Astrocyte (in vitro differentiated cells and primary cell): ENCODE measurements around the gene CCL22. TPM values are rescaled to one million over a fixed set of nuclear protein-coding genes. Genes with fewer than 3 reads are reported as not detected.

Experiments used
- DNase-seq: peaks from one replicate; pipeline ENCODE4 v3.0.0-alpha.2; 2010; ENCODE audit warnings: low read depth
- FAIRE-seq: peaks from 2 replicates; lab custom pipeline; 2011; peaks lifted over from hg19 to GRCh38; lab: Jason Lieb, UNC
- H2AFZ ChIP-seq: 2 replicates; pipeline ENCODE4 v1.6.0; 2012; ENCODE audit warnings: low read depth, low read length, inconsistent platforms
- H3K27ac ChIP-seq: 2 replicates; pipeline ENCODE4 v1.5.1; 2011; ENCODE audit warnings: low read depth, low read length, inconsistent platforms
- H3K27me3 ChIP-seq: 2 replicates; pipeline ENCODE4 v1.6.0; 2011; ENCODE audit warnings: low read length, inconsistent platforms; ENCODE audit not compliant: insufficient read depth
- H3K36me3 ChIP-seq: 2 replicates; pipeline ENCODE4 v1.5.1; 2011; ENCODE audit warnings: low read length, inconsistent platforms; ENCODE audit not compliant: insufficient read depth
- H3K4me1 ChIP-seq: 2 replicates; pipeline ENCODE4 v1.5.1; 2011; ENCODE audit warnings: low read length, inconsistent platforms; ENCODE audit not compliant: insufficient read depth
- H3K4me2 ChIP-seq: 2 replicates; pipeline ENCODE4 v1.6.0; 2012; ENCODE audit warnings: low read length, inconsistent platforms
- H3K4me3 ChIP-seq: 2 replicates; pipeline ENCODE4 v1.5.1; 2011; ENCODE audit warnings: low read depth, mild to moderate bottlenecking, low read length, inconsistent platforms; ENCODE audit not compliant: insufficient read depth
- H3K79me2 ChIP-seq: 2 replicates; pipeline ENCODE4 v1.6.0; 2012; ENCODE audit warnings: mild to moderate bottlenecking, low read length, inconsistent platforms; ENCODE audit not compliant: insufficient read depth
- H3K9ac ChIP-seq: 2 replicates; pipeline ENCODE4 v1.6.0; 2012; ENCODE audit warnings: mild to moderate bottlenecking, low read length, inconsistent platforms
- H3K9me3 ChIP-seq: 2 replicates; pipeline ENCODE4 v1.5.1; 2012; ENCODE audit warnings: low read depth, mild to moderate bottlenecking, low read length, inconsistent platforms; ENCODE audit not compliant: insufficient read depth
- H4K20me1 ChIP-seq: 2 replicates; pipeline ENCODE4 v1.6.0; 2012; ENCODE audit warnings: low read length, inconsistent platforms; ENCODE audit not compliant: insufficient read depth
- H3K27ac Mint-ChIP-seq: one replicate; pipeline ENCODE4 v1.8.0; 2021; ENCODE audit warnings: mild to moderate bottlenecking, mixed read lengths; ENCODE audit not compliant: unreplicated experiment
- H3K27me3 Mint-ChIP-seq: one replicate; pipeline ENCODE4 v1.8.0; 2021; ENCODE audit warnings: low read depth, mixed read lengths; ENCODE audit not compliant: unreplicated experiment
- H3K36me3 Mint-ChIP-seq: one replicate; pipeline ENCODE4 v1.8.0; 2021; ENCODE audit warnings: low read depth, mixed read lengths; ENCODE audit not compliant: unreplicated experiment
- H3K4me1 Mint-ChIP-seq: one replicate; pipeline ENCODE4 v1.8.0; 2021; ENCODE audit warnings: low read depth, mixed read lengths; ENCODE audit not compliant: unreplicated experiment
- H3K4me3 Mint-ChIP-seq: one replicate; pipeline ENCODE4 v1.8.0; 2021; ENCODE audit warnings: mild to moderate bottlenecking, moderate library complexity, mixed read lengths; ENCODE audit not compliant: unreplicated experiment
- H3K9me3 Mint-ChIP-seq: one replicate; pipeline ENCODE4 v1.8.0; 2021; ENCODE audit warnings: mild to moderate bottlenecking, mixed read lengths; ENCODE audit not compliant: unreplicated experiment
- EZH2 ChIP-seq: IDR thresholded peaks from 2 replicates; pipeline ENCODE4 v1.6.1; 2012; ENCODE audit warnings: mild to moderate bottlenecking, low read length, inconsistent platforms; ENCODE audit not compliant: insufficient read depth
- total RNA-seq: library from RNA; stranded (reverse); gene quantifications from 2 replicates; pipeline ENCODE4 v1.2.1, GENCODE V29; 2021
- TF ChIP-seq, protein P1 (sequence below): IDR thresholded peaks from 2 replicates; pipeline ENCODE4 v1.5.1; 2011; ENCODE audit warnings: low read depth, mild to moderate bottlenecking, inconsistent platforms, low read length, moderate library complexity; ENCODE audit not compliant: insufficient read depth

Gene CCL22
- total RNA-seq, 1 donor from 2014 or later = not detected

DNA sequence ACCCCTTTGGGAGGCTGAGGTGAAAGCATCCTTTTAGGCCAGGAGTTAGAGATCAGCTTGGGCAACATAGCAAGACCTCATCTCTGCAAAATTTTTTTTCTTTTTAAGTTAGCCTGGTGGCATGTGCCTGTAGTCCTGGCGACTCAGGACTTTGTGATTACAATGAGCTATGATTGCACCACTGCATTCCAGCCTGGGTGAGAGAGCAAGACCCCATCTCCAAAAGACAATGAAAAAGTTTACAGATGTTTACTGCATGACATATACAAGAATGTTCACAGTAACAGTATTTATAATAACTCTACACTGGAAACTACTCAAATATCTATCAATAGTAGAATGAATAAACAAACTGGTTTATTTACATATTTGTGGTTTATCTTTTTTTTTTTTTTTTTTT is 33.1 kb upstream of the CCL22 start:
- TF ChIP-seq EZH2 = no peak
- TF ChIP-seq, protein P1, sequence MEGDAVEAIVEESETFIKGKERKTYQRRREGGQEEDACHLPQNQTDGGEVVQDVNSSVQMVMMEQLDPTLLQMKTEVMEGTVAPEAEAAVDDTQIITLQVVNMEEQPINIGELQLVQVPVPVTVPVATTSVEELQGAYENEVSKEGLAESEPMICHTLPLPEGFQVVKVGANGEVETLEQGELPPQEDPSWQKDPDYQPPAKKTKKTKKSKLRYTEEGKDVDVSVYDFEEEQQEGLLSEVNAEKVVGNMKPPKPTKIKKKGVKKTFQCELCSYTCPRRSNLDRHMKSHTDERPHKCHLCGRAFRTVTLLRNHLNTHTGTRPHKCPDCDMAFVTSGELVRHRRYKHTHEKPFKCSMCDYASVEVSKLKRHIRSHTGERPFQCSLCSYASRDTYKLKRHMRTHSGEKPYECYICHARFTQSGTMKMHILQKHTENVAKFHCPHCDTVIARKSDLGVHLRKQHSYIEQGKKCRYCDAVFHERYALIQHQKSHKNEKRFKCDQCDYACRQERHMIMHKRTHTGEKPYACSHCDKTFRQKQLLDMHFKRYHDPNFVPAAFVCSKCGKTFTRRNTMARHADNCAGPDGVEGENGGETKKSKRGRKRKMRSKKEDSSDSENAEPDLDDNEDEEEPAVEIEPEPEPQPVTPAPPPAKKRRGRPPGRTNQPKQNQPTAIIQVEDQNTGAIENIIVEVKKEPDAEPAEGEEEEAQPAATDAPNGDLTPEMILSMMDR = no peak
- DNase-seq (no peak), FAIRE-seq (no peak)
- Histone ChIP-seq H3K27me3 (peaks cover 2% of the 10 kb centered on the region), H3K4me3 (no peak overlapping the region), H3K4me2 (no peak overlapping the region), H3K27ac (no peak overlapping the region), H3K36me3 (no peaks in the 10 kb centered on the region), H4K20me1 (no peaks in the 10 kb centered on the region), H2AFZ (no peak overlapping the region), H3K9ac (no peak overlapping the region), H3K4me1 (no peaks in the 10 kb centered on the region), H3K79me2 (no peaks in the 10 kb centered on the region), H3K9me3 (no peaks in the 10 kb centered on the region)
- Mint-ChIP-seq H3K4me1 (no peaks in the 10 kb centered on the region), H3K4me3 (no peak overlapping the region), H3K9me3 (peaks cover 3% of the 10 kb centered on the region), H3K27me3 (no peaks in the 10 kb centered on the region), H3K27ac (no peak overlapping the region), H3K36me3 (no peaks in the 10 kb centered on the region)

DNA sequence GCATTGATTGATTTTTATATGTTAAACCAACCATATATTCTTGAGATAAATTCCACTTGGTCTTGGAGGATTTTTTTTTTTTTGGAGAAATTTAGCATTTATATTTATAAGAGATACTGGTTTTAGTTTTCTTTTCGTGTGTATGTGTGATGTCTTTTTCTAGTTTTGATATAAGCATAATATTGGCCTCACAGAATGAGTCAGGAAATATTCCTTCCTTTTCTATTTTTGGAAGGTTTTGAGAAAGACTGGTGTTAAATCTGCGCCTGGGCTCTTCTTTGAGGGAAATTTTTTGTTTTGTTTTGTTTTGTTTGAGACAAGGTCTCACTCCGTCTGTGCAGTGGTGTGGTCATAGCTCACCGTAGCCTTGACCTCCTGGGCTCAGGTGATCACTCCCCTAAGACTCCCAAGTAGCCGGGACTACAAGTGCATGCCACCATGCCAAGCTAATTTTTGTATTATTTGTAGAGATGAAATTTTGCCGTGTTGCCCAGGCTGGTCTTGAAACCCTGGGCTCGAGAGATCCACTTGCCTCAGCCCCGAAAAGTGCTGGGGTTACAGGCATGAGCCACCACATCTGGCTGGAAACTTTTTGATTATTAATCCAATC is 28.8 kb upstream of the CCL22 start:
- no peaks in the 10 kb centered on the region for H4K20me1 ChIP-seq
- Mint-ChIP-seq H3K27ac (no peak overlapping the region), H3K27me3 (no peaks in the 10 kb centered on the region), H3K36me3 (no peaks in the 10 kb centered on the region), H3K4me1 (no peaks in the 10 kb centered on the region), H3K9me3 (peaks cover 9% of the 10 kb centered on the region), H3K4me3 (no peak overlapping the region)
- no peak overlapping the region for H2AFZ ChIP-seq
- H3K36me3 ChIP-seq = no peaks in the 10 kb centered on the region
- H3K79me2 ChIP-seq = no peaks in the 10 kb centered on the region
- DNase-seq (no peak), FAIRE-seq (no peak)
- H3K27ac ChIP-seq = no peak overlapping the region
- no peak overlapping the region for H3K4me3 ChIP-seq
- no peaks in the 10 kb centered on the region for H3K4me1 ChIP-seq
- H3K4me2 ChIP-seq = no peak overlapping the region
- H3K9ac ChIP-seq = no peak overlapping the region
- no peak for TF ChIP-seq EZH2
- TF ChIP-seq, protein P1 = no peak
- peaks cover 7% of the 10 kb centered on the region for H3K27me3 ChIP-seq
- no peaks in the 10 kb centered on the region for H3K9me3 ChIP-seq

DNA sequence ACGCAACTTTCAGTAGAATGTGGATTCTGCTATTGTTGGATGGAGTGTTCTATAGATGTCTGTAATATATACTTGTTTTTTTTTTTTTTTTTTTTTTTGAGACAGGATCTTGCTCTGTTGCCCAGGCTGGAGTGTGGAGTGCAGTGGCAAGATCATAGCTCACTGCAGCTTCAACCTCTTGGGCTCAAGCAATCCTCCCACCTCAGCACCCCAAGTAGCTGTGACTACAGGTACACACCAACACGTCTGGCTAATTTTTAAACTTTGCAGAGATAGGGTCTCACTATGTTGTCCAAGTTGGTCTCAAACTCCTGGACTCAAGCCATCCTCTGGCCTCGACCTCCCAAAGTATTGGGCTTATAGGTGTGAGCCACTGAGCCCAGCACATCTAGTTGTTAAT is 27.2 kb upstream of the CCL22 start:
- FAIRE-seq = no peak
- Mint-ChIP-seq H3K27ac (no peak overlapping the region), H3K9me3 (peaks cover 6% of the 10 kb centered on the region), H3K27me3 (no peaks in the 10 kb centered on the region), H3K36me3 (no peaks in the 10 kb centered on the region), H3K4me3 (no peak overlapping the region), H3K4me1 (no peaks in the 10 kb centered on the region)
- H3K4me3 ChIP-seq = no peak overlapping the region
- H4K20me1 ChIP-seq = no peaks in the 10 kb centered on the region
- no peak for TF ChIP-seq EZH2
- TF ChIP-seq, protein P1 = no peak
- DNase-seq = no peak
- no peaks in the 10 kb centered on the region for H3K4me1 ChIP-seq
- H3K9ac ChIP-seq = no peak overlapping the region
- no peaks in the 10 kb centered on the region for H3K9me3 ChIP-seq
- no peaks in the 10 kb centered on the region for H3K79me2 ChIP-seq
- no peaks in the 10 kb centered on the region for H3K36me3 ChIP-seq
- H3K27me3 ChIP-seq = peaks cover 7% of the 10 kb centered on the region
- no peak overlapping the region for H3K4me2 ChIP-seq
- no peak overlapping the region for H3K27ac ChIP-seq
- no peak overlapping the region for H2AFZ ChIP-seq
